ENCODE results near the gene TTC22.

TTC22 gene

DNA sequence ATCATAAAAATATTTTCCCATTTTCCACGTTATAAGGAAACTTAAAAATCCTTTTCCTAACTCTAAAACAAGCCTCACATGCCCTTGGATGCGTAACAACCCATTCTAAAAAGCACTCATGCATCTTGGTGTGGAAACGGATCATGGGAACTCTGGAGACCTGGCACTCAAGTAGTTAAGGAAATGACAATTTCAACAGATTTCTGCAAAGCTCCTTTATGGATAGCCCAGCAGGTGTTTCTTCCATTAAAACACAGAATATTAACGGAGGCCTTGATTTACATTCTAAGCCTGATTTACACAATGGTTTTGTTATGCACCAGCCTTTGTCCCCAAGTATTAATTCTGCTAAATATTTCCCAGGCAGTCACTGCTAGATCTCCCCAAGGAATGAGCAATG, 49.7 kb downstream of the TTC22 start:
- H3K4me3 ChIP-seq (ENCODE audit: low read depth in 1 of 2, low read length in 2 of 2): no peak overlapping the region
- H3K36me3 ChIP-seq (ENCODE audit: insufficient read depth, low read length): peaks cover 5% of the 10 kb centered on the region; the same call in 1 of the 2 replicates
- H3K4me1 ChIP-seq (ENCODE audit: insufficient read depth, low read length): no peaks in the 10 kb centered on the region
- no peak overlapping the region for H3K9ac ChIP-seq (ENCODE audit: low read depth, low read length)
- no peak overlapping the region for H3K4me2 ChIP-seq (ENCODE audit: insufficient read depth, low read length)
- ATAC-seq (ENCODE audit: insufficient read depth, low read depth) (no peak), DNase-seq (no peak)
- H3K27me3 ChIP-seq (ENCODE audit: insufficient read depth, low read length, poor library complexity): no peaks in the 10 kb centered on the region
- TF ChIP-seq EZH2 (IDR thresholded peaks at IDR 0.05; ENCODE audit: borderline replicate concordance, low read depth, low read length, severe bottlenecking) (no peak), CTCF (IDR thresholded peaks at IDR 0.05; ENCODE audit: borderline replicate concordance, extremely low read depth, low read length, poor library complexity, severe bottlenecking) (no peak)
- H4K20me1 ChIP-seq (ENCODE audit: insufficient read depth, low read length): no peaks in the 10 kb centered on the region; the same call in 1 of the 2 replicates
- H3K27ac ChIP-seq (ENCODE audit: low read length): no peak overlapping the region
- no peaks in the 10 kb centered on the region for H3K79me2 ChIP-seq (ENCODE audit: insufficient read depth, low read length)
- H3K9me3 ChIP-seq (ENCODE audit: insufficient read depth, low read length, severe bottlenecking): no peaks in the 10 kb centered on the region
- no peak overlapping the region for H2AFZ ChIP-seq (ENCODE audit: low read depth, low read length)

DNA sequence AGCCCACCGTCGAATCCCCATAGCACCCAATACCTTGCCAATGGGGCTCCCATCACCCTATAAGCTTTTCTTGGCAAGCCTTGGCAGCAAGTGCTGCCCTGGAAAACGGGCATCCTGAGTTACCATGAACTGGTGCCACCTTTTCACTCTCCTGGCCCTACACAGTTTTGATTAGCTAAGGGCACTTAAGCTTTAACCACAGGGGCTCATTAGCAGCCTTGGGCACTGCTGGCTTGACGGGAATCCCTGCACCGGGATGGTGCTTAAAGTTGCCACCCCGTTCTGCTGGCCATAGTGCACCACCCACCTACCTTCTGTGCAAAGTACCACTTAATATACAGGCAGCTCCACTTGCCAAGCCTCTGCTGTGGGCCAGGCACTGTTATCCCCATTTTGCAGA, 50.5 kb downstream of the TTC22 start:
- H3K36me3 ChIP-seq (ENCODE audit: insufficient read depth, low read length): no peaks in the 10 kb centered on the region
- no peaks in the 10 kb centered on the region for H3K9me3 ChIP-seq (ENCODE audit: insufficient read depth, low read length, severe bottlenecking)
- no peaks in the 10 kb centered on the region for H3K4me1 ChIP-seq (ENCODE audit: insufficient read depth, low read length)
- no peak for TF ChIP-seq EZH2 (IDR thresholded peaks at IDR 0.05; ENCODE audit: borderline replicate concordance, low read depth, low read length, severe bottlenecking)
- TF ChIP-seq CTCF (IDR thresholded peaks at IDR 0.05; ENCODE audit: borderline replicate concordance, extremely low read depth, low read length, poor library complexity, severe bottlenecking): no peak
- H3K4me2 ChIP-seq (ENCODE audit: insufficient read depth, low read length): no peak overlapping the region
- H4K20me1 ChIP-seq (ENCODE audit: insufficient read depth, low read length): no peaks in the 10 kb centered on the region
- ATAC-seq (ENCODE audit: insufficient read depth, low read depth) (no peak), DNase-seq (no peak)
- H3K27ac ChIP-seq (ENCODE audit: low read length): no peak overlapping the region
- no peaks in the 10 kb centered on the region for H3K79me2 ChIP-seq (ENCODE audit: insufficient read depth, low read length)
- no peak overlapping the region for H2AFZ ChIP-seq (ENCODE audit: low read depth, low read length)
- no peaks in the 10 kb centered on the region for H3K27me3 ChIP-seq (ENCODE audit: insufficient read depth, low read length, poor library complexity)
- no peak overlapping the region for H3K4me3 ChIP-seq (ENCODE audit: low read depth in 1 of 2, low read length in 2 of 2)
- no peak overlapping the region for H3K9ac ChIP-seq (ENCODE audit: low read depth, low read length)

DNA sequence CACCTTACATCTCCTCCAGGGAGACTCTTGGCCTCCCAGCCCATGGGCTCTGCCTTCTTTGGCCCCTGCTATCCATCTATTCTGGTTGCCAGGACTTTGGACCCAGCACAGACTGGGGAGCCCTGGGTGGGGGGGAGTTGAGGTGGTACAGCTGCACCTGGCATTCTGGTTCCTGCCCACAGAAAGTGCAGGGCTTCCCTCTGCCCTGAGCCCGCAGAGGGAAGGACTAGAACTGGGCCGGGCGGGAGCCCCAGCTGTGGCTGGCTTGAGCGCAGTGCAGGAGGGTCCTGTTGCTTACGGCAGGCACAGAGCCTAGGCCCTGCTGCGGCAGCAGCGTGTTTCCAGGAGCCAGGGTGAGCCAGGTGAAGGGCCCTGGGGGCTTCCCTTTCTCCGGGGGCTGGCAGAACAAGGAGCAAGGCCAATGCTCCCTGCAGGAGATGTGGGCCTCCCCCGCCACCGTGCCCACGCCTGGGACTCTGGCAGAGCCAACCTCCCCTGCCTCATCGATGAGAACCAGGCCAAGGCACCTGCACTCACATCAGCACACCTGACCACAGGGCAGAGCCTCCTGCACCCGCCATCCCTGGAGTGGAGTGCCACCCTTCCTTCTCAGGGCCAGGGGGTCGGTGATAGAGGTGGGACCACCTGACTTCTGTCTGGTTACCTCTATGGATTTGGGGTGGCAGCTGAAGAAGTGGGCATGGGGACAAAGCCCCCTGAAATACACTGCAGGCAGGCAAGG, 52.9 kb downstream of the TTC22 start:
- Histone ChIP-seq H3K36me3 (ENCODE audit: insufficient read depth, low read length) (peaks cover 11% of the 10 kb centered on the region), H3K27me3 (ENCODE audit: insufficient read depth, low read length, poor library complexity) (no peaks in the 10 kb centered on the region), H3K9ac (ENCODE audit: low read depth, low read length) (no peak overlapping the region), H3K4me1 (ENCODE audit: insufficient read depth, low read length) (no peaks in the 10 kb centered on the region), H3K4me3 (ENCODE audit: low read depth in 1 of 2, low read length in 2 of 2) (no peak overlapping the region), H3K9me3 (ENCODE audit: insufficient read depth, low read length, severe bottlenecking) (no peaks in the 10 kb centered on the region), H3K4me2 (ENCODE audit: insufficient read depth, low read length) (no peak overlapping the region), H2AFZ (ENCODE audit: low read depth, low read length) (no peak overlapping the region), H4K20me1 (ENCODE audit: insufficient read depth, low read length) (peaks cover 3% of the 10 kb centered on the region; the same call in 1 of the 2 replicates), H3K79me2 (ENCODE audit: insufficient read depth, low read length) (no peaks in the 10 kb centered on the region), H3K27ac (ENCODE audit: low read length) (no peak overlapping the region)
- ATAC-seq (ENCODE audit: insufficient read depth, low read depth) (no peak), DNase-seq (no peak)
- TF ChIP-seq EZH2 (IDR thresholded peaks at IDR 0.05; ENCODE audit: borderline replicate concordance, low read depth, low read length, severe bottlenecking) (no peak), CTCF (IDR thresholded peaks at IDR 0.05; ENCODE audit: borderline replicate concordance, extremely low read depth, low read length, poor library complexity, severe bottlenecking) (no peak)
